Measurements from ENCODE around the gene NUDT19. TPM values are rescaled to one million over a fixed set of nuclear protein-coding genes. Genes with fewer than 3 reads are reported as not detected.
A peak's percentile ranks its signal among the peaks of the same experiment; 100 is the strongest.
"Not testable (repeated sequence)": the region's sequence is repeated elsewhere in the genome, so short reads cannot be mapped to it uniquely, and the experiment has no call there.

The NUDT19 gene
- total RNA-seq, 4 donors from 2014 or later, result 14.2 to 25.1 (median 18.6) TPM

- H3K4me1 ChIP-seq, result peaks cover 2% of the 10 kb centered on the region
- H3K36me3 ChIP-seq, result peaks cover 65% of the 10 kb centered on the region
- H3K27ac ChIP-seq, result no peak overlapping the region
- H3K4me3 ChIP-seq, result no peak overlapping the region
- 91% methylated on average over 5 of the region's 5 CpGs for WGBS
- DNase-seq (ENCODE audit: low spot score in 2 of 2), result no peak
- no peaks in the 10 kb centered on the region for H3K27me3 ChIP-seq
- TF ChIP-seq EP300 (IDR thresholded peaks at IDR 0.05) (no peak), POLR2A (IDR thresholded peaks at IDR 0.05) (no peak), CTCF (IDR thresholded peaks at IDR 0.05) (no peak), POLR2AphosphoS5 (IDR thresholded peaks at IDR 0.05) (no peak)
- no peaks in the 10 kb centered on the region for H3K9me3 ChIP-seq
Observed at GRCh38 chr19:32650671-32651070, 41.0 kb upstream of the NUDT19 start.

- Histone ChIP-seq H3K36me3 (peaks cover 67% of the 10 kb centered on the region), H3K27ac (no peak overlapping the region), H3K4me1 (peaks cover 2% of the 10 kb centered on the region), H3K4me3 (no peak overlapping the region), H3K27me3 (no peaks in the 10 kb centered on the region), H3K9me3 (no peaks in the 10 kb centered on the region)
- TF ChIP-seq EP300 (IDR thresholded peaks at IDR 0.05), result no peak
- no peak for TF ChIP-seq POLR2AphosphoS5 (IDR thresholded peaks at IDR 0.05)
- TF ChIP-seq POLR2A (IDR thresholded peaks at IDR 0.05), result no peak
- TF ChIP-seq CTCF (IDR thresholded peaks at IDR 0.05), result no peak
- WGBS, result 82% methylated on average over 8 of the region's 8 CpGs
- no peak for DNase-seq (ENCODE audit: low spot score in 2 of 2)
Observed at GRCh38 chr19:32651729-32652140, 39.9 kb upstream of the NUDT19 start.

- H3K36me3 ChIP-seq, result peaks cover 64% of the 10 kb centered on the region
- H3K27ac ChIP-seq; H3K9me3 ChIP-seq; H3K4me3 ChIP-seq; H3K4me1 ChIP-seq; DNase-seq (ENCODE audit: low spot score in 2 of 2); H3K27me3 ChIP-seq: not testable (repeated sequence)
- WGBS, result 96% methylated on average over 13 of the region's 13 CpGs
Observed at GRCh38 chr19:32652331-32652730, 39.3 kb upstream of the NUDT19 start.

- no peak overlapping the region for H3K4me3 ChIP-seq
- H3K4me1 ChIP-seq, result peaks cover 2% of the 10 kb centered on the region
- no peaks in the 10 kb centered on the region for H3K9me3 ChIP-seq
- H3K36me3 ChIP-seq, result peaks cover 62% of the 10 kb centered on the region
- WGBS, result 70% methylated on average over 10 of the region's 12 CpGs
- no peak for DNase-seq (ENCODE audit: low spot score in 2 of 2)
- H3K27me3 ChIP-seq, result no peaks in the 10 kb centered on the region
- peak overlapping the region; percentile 18 for H3K27ac ChIP-seq
- no peak for TF ChIP-seq CTCF (IDR thresholded peaks at IDR 0.05)
- no peak for TF ChIP-seq POLR2AphosphoS5 (IDR thresholded peaks at IDR 0.05)
- TF ChIP-seq POLR2A (IDR thresholded peaks at IDR 0.05), result no peak
- no peak for TF ChIP-seq EP300 (IDR thresholded peaks at IDR 0.05)
Observed at GRCh38 chr19:32652894-32653598, 38.6 kb upstream of the NUDT19 start.

- H3K36me3 ChIP-seq, result peaks cover 63% of the 10 kb centered on the region
- WGBS, result 76% methylated on average over 15 of the region's 15 CpGs
- no peak for DNase-seq (ENCODE audit: low spot score in 2 of 2)
- peaks cover 2% of the 10 kb centered on the region for H3K4me1 ChIP-seq
- H3K4me3 ChIP-seq, result no peak overlapping the region
- no peak overlapping the region for H3K27ac ChIP-seq
- TF ChIP-seq CTCF (IDR thresholded peaks at IDR 0.05), result no peak
- TF ChIP-seq POLR2AphosphoS5 (IDR thresholded peaks at IDR 0.05), result no peak
- no peak for TF ChIP-seq POLR2A (IDR thresholded peaks at IDR 0.05)
- TF ChIP-seq EP300 (IDR thresholded peaks at IDR 0.05), result no peak
- no peaks in the 10 kb centered on the region for H3K27me3 ChIP-seq
- no peaks in the 10 kb centered on the region for H3K9me3 ChIP-seq
Observed at GRCh38 chr19:32653599-32653915, 38.1 kb upstream of the NUDT19 start.

GRCh38 chr19:32656379-32656778, 35.2 kb upstream of the NUDT19 start:
- H3K9me3 ChIP-seq; H3K4me1 ChIP-seq; H3K27ac ChIP-seq; DNase-seq (ENCODE audit: low spot score in 2 of 2); H3K27me3 ChIP-seq; H3K4me3 ChIP-seq: not testable (repeated sequence)
- 99% methylated on average over 8 of the region's 8 CpGs for WGBS
- peaks cover 48% of the 10 kb centered on the region for H3K36me3 ChIP-seq

Measured in suprapubic skin (tissue), 4 donors.